NT2/D1 (cell line): Measurements from ENCODE around the gene S100A9.
A peak's percentile ranks its signal among the peaks of the same experiment; 100 is the strongest.

ENCODE experiments used
- DNase-seq: peaks from one replicate; pipeline ENCODE4 v3.0.0-alpha.2; 2011; ENCODE audit warnings: low read depth, low spot score
- H3K27me3 ChIP-seq: 2 replicates; pipeline ENCODE4 v1.6.0; 2011; ENCODE audit warnings: mild to moderate bottlenecking; ENCODE audit not compliant: insufficient read length, insufficient read depth
- H3K36me3 ChIP-seq: 2 replicates; pipeline ENCODE4 v1.6.1; 2011; ENCODE audit warnings: mild to moderate bottlenecking, low read length, mixed read lengths; ENCODE audit not compliant: insufficient read depth, insufficient read length
- H3K4me1 ChIP-seq: 2 replicates; pipeline ENCODE4 v1.5.1; 2011; ENCODE audit not compliant: insufficient read depth, insufficient read length
- H3K4me3 ChIP-seq: 2 replicates; pipeline ENCODE4 v1.5.1; 2011; ENCODE audit warnings: low read depth; ENCODE audit not compliant: insufficient read length
- H3K9ac ChIP-seq: 2 replicates; pipeline ENCODE4 v1.6.0; 2011; ENCODE audit warnings: low read depth; ENCODE audit not compliant: insufficient read length
- H3K9me3 ChIP-seq: 2 replicates; pipeline ENCODE4 v1.5.1; 2011; ENCODE audit warnings: mild to moderate bottlenecking, low read length; ENCODE audit not compliant: insufficient read depth
- SUZ12 ChIP-seq: IDR thresholded peaks from 2 replicates; pipeline ENCODE4 v1.6.1; 2011; ENCODE audit not compliant: insufficient read length, insufficient read depth; ENCODE audit errors: extremely low read depth
- YY1 ChIP-seq: IDR thresholded peaks from 2 replicates; pipeline ENCODE4 v1.6.1; 2011; ENCODE audit not compliant: insufficient read length, insufficient read depth
- ZNF274 ChIP-seq: IDR thresholded peaks from 2 replicates; pipeline ENCODE4 v1.6.1; 2011; ENCODE audit warnings: mild to moderate bottlenecking, low read depth, low read length

Gene S100A9

GRCh38 chr1:153347856-153348255, 9.8 kb upstream of the S100A9 start:
- Histone ChIP-seq H3K9ac (no peak overlapping the region), H3K36me3 (no peaks in the 10 kb centered on the region), H3K9me3 (no peaks in the 10 kb centered on the region), H3K4me3 (no peak overlapping the region), H3K27me3 (no peaks in the 10 kb centered on the region), H3K4me1 (peaks cover 9% of the 10 kb centered on the region)
- no peak for DNase-seq
- no peak for TF ChIP-seq SUZ12

GRCh38 chr1:153348511-153349362, 8.9 kb upstream of the S100A9 start, which contains the start of gene PGLYRP4:
TSS of gene PGLYRP4 (minus strand) at chr1:153348841. CDS start at chr1:153347932, 909 bp downstream.
- TF ChIP-seq ZNF274 (no peak), SUZ12 (no peak), YY1 (no peak)
- Histone ChIP-seq H3K4me1 (peaks cover 11% of the 10 kb centered on the region), H3K9me3 (no peaks in the 10 kb centered on the region), H3K36me3 (no peaks in the 10 kb centered on the region), H3K27me3 (no peaks in the 10 kb centered on the region), H3K9ac (no peak within 1 kb of the TSS), H3K4me3 (no peak within 1 kb of the TSS)
- no peak for DNase-seq

DNA sequence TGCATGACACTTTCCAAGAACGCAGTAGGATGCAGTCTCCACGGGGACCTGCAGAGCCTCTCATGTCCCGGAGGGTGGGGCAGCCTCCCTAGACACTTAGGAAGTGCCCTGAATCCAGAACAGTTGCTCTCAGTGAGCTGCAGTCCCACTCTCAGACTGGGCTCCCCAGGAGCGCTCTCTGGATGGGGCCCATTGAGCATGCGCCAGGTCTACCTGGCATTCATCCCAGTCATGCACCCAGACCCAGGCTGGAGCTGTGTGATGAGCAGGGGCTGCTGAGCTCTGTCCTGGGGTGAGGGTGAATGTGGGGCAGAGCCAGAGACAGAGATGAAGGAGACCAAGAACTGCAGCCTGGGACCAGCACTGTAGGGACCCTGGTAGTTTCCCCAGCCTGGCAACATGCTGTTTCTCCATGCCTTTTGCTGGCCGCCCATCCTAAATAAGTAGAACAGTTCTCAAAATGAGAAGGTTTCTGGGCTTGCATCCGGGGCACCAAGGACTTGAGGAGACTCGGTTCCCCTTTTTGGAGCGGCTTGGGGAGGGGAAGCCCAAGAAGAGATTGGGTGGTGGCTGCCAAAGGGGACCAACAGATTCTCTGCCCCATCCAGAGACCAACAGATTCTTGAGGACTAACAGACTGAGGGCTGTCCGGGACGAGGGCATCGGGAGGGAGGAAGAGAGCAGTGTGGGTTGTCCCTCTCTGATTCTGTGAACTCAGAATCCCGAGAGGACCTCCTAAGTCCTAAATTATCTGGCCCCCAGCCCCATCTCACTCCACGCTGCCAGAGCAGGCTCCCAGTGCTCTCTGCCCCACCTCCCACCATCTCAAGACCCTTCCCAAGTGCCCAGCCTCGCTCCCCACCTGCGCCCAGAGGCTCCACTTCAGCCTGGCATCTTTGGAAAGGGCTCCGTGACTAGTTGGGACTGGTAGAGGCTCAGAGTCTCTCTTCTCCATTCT, 8.0 kb upstream of the S100A9 start:
- H3K36me3 ChIP-seq: no peaks in the 10 kb centered on the region
- no peak for TF ChIP-seq YY1
- no peak for TF ChIP-seq ZNF274
- TF ChIP-seq SUZ12: no peak
- H3K27me3 ChIP-seq: no peaks in the 10 kb centered on the region
- no peak overlapping the region for H3K4me3 ChIP-seq
- no peaks in the 10 kb centered on the region for H3K9me3 ChIP-seq
- H3K4me1 ChIP-seq: peaks cover 7% of the 10 kb centered on the region
- DNase-seq: no peak
- no peak overlapping the region for H3K9ac ChIP-seq

DNA sequence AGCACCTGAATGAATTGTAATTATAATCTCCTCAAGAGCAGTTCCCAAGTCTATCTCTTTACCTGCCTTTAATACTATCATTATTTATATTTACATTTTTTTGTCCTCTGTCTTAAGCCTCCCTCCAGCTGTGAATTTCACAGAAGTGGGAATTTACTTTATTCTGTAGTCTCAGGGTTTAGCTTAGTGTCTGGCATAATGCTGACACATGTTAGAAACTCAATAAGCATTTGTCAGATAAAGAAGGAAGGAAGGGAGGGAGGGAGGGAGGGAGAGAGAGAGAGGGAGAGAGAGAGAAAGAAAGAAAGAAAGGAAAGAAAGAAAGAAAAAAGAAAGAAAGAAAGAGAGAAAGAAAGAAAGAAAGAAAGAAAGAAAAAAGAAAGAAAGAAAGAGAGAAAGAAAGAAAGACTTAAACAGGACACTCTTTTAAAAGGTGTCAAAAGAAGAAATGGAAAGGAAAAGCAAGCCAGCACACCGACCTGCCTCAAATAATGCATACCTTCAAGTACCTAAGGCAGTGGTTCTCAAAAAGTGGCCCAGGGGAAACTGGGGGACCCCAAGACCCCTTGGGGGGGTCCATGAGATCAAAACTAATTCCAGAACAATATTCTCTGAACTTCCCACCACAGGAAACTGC, 7.2 kb upstream of the S100A9 start:
- H3K27me3 ChIP-seq: no peaks in the 10 kb centered on the region
- H3K9ac ChIP-seq: no peak overlapping the region
- TF ChIP-seq ZNF274 (no peak), YY1 (no peak), SUZ12 (no peak)
- no peak overlapping the region for H3K4me3 ChIP-seq
- no peak for DNase-seq
- no peaks in the 10 kb centered on the region for H3K36me3 ChIP-seq
- H3K4me1 ChIP-seq: peaks cover 6% of the 10 kb centered on the region
- no peaks in the 10 kb centered on the region for H3K9me3 ChIP-seq

DNA sequence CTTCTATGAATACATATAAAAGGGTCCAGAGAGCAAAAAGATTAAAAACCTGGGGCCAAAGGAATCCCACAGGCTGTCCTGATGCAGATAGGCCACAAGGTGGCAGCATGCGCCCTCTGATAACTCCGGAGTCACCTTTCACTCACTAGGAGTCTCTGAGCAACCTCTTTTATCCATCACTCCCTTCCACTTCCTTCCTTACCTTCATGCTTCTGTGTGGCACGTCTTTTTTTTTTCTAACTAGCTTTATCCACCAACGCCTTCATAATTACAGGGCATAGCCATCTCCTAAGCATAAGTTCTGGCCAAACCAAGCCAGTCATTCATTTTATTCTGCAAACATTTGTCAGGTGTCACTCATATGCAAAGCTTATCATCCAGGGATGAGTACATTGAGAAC, 5.1 kb upstream of the S100A9 start:
- H3K4me1 ChIP-seq: peaks cover 6% of the 10 kb centered on the region
- H3K36me3 ChIP-seq: no peaks in the 10 kb centered on the region
- peak; percentile 66 for DNase-seq
- H3K4me3 ChIP-seq: no peak overlapping the region
- no peak overlapping the region for H3K9ac ChIP-seq
- H3K27me3 ChIP-seq: no peaks in the 10 kb centered on the region
- TF ChIP-seq YY1: no peak
- TF ChIP-seq ZNF274: no peak
- TF ChIP-seq SUZ12: no peak
- no peaks in the 10 kb centered on the region for H3K9me3 ChIP-seq

- peak; percentile 50 for DNase-seq
- Histone ChIP-seq H3K9ac (peak overlapping the region; percentile 8), H3K4me1 (peaks cover 6% of the 10 kb centered on the region), H3K9me3 (no peaks in the 10 kb centered on the region), H3K36me3 (no peaks in the 10 kb centered on the region), H3K4me3 (no peak overlapping the region), H3K27me3 (no peaks in the 10 kb centered on the region)
- TF ChIP-seq YY1 (no peak), ZNF274 (no peak), SUZ12 (no peak)
Observed at GRCh38 chr1:153353226-153353947, 4.3 kb upstream of the S100A9 start.
